Measurements from ENCODE around the gene PDCL2. TPM values are rescaled to one million over a fixed set of nuclear protein-coding genes. Genes with fewer than 3 reads are reported as not detected.

The PDCL2 gene
- not detected in 2 replicates for total RNA-seq

GRCh38 chr4:55592014-55592413 lies at the start of gene PDCL2:
Gene PDCL2 (minus strand): TSS chr4:55592245. CDS start chr4:55592109, 136 bp downstream.

DNA sequence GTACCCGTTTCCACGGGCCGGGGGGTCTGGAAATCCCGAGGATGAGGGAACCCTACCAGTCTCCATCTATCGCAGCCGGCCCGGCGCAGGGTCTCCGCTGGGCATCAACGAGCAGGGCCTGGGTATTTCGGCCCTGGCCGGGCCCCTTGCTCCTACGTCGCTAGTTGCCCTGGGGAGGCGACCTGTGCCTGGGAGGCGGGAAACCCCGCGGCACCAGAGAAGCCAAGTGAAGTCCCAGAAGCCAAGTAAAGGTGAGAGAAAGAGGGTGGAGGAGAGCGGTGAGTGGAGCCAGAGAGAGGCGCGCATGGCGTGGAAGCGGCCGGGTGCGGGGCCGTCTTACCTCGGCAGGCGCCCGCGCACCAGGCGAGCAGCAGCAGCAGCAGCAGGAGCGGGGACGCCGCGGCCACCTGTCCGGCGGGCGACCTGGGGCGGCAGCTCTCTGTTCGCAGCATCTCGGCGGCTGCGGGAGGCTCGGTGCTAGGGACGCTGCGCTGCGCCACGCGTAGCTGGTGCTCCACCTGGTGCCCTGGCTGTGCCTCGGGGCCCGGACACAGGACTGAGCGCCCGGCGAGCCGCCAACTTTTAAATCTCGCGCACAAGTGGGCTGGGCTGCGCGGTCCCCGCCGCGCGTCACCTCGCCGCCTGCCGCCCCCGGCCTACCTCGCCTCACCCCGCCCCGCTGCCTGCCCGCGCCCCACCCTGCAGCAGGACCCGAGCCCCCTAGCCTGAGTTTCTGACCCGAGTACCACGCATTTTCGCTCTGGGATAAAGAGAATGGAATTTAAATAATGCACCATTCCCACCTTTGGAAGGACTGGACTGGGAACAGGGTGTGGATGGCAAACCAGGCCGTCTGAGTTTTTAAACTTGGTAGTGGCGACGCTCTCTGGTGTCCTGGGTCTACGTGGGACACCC lies 44.0 kb upstream of the PDCL2 start, which contains the start of gene NMU:
NMU (minus strand) TSS at position 558 of the 915 bp plus-strand sequence; CDS start at position 452, 106 bp downstream.

DNA sequence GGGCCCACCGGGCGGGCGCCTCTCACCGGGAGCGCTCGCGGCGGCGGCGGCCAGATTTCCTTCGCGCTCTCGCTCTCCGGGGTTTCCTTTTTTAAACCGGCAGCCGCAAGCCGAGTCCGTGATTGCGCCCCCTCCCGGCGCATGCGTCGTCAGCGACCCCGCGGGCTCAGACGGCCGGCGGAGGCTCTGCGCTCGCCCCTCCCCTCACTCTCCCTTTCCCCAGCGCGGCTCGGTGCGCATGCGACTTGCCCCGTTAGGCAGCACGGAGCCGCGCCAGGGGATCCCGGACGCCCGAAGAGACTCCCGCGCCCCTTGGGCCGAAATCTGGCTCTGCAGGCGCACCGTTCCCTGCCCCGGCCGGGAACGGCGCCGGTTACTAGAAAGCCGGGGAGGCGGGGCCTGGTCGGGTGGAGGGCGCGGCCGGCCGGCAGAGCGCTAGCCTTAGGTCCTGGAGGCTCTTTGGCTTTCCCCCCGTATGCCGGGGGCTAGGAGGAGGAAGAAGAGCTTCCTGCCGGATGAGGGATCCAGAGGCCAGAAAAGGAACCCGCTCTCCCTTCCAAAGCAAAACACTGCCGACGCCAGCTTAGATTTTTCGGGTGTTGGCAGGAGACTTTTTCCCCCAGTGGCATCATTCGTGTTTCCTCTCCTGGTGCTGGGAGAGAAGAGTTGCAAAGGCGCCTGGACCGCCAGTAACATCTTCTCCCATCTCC lies 45.1 kb downstream of the PDCL2 start, which contains the start of gene CLOCK:
CLOCK (minus strand) TSS at position 154 of the 710 bp plus-strand sequence. CDS start 64,124 bp downstream, outside the sequence.

Other genes with a start within 250 kb of the PDCL2 start
- gene SRD5A3, start 246.0 kb downstream of the PDCL2 start, total RNA-seq: 9.0 and 11.7 TPM in 2 replicates
- 85.7 and 115 TPM in 2 replicates for gene TMEM165, start 196.3 kb downstream of the PDCL2 start, total RNA-seq
- 10.5 and 12.4 TPM in 2 replicates for gene CLOCK, start 45.3 kb downstream of the PDCL2 start, total RNA-seq
- 3.0 and 5.5 TPM in 2 replicates for gene NMU, start 44.1 kb upstream of the PDCL2 start, total RNA-seq
- not detected in 2 replicates for gene EXOC1L, start 227.5 kb upstream of the PDCL2 start, total RNA-seq

All from mesangial cell (primary cell).